WERI-Rb-1 (cell line): ENCODE data around the gene SAP30L.

Experiments used
- DNase-seq: peaks from one replicate; pipeline ENCODE4 v3.0.0-alpha.2; 2020
- H3K27ac ChIP-seq: fragments of 250-450 bp; sonication (Bioruptor Pico); 2 replicates; pipeline ENCODE4 v1.5.1; 2020; ENCODE audit warnings: mild to moderate bottlenecking, moderate library complexity
- H3K27me3 ChIP-seq: fragments of 250-450 bp; sonication (Bioruptor Pico); 2 replicates; pipeline ENCODE4 v1.5.1; 2021; ENCODE audit warnings: mild to moderate bottlenecking, low read depth, moderate library complexity; ENCODE audit not compliant: insufficient read depth, severe bottlenecking
- H3K36me3 ChIP-seq: fragments of 250-450 bp; sonication (Bioruptor Pico); 2 replicates; pipeline ENCODE4 v1.5.1; 2020; ENCODE audit warnings: mild to moderate bottlenecking, moderate library complexity
- H3K4me3 ChIP-seq: 2 replicates; pipeline ENCODE4 v1.5.1; 2011; ENCODE audit warnings: low read depth, mild to moderate bottlenecking, control low read depth, low read length
- H3K9me3 ChIP-seq: fragments of 250-450 bp; sonication (Bioruptor Pico); 2 replicates; pipeline ENCODE4 v1.5.1; 2021; ENCODE audit warnings: mild to moderate bottlenecking, moderate library complexity; ENCODE audit not compliant: severe bottlenecking
- CTCF ChIP-seq: IDR thresholded peaks from 2 replicates; pipeline ENCODE4 v1.5.1; 2011; ENCODE audit warnings: low read depth, mild to moderate bottlenecking, control low read depth, inconsistent platforms, low read length

The SAP30L gene

GRCh38 chr5:154446195-154447088 is 645 bp downstream of the SAP30L start:
- Histone ChIP-seq H3K27me3 (no peaks in the 10 kb centered on the region), H3K27ac (peak overlapping the region; percentile 65), H3K9me3 (no peaks in the 10 kb centered on the region), H3K36me3 (peaks cover 11% of the 10 kb centered on the region), H3K4me3 (peak overlapping the region; percentile 80)
- no peak for TF ChIP-seq CTCF
- DNase-seq: peak; percentile 40

DNA sequence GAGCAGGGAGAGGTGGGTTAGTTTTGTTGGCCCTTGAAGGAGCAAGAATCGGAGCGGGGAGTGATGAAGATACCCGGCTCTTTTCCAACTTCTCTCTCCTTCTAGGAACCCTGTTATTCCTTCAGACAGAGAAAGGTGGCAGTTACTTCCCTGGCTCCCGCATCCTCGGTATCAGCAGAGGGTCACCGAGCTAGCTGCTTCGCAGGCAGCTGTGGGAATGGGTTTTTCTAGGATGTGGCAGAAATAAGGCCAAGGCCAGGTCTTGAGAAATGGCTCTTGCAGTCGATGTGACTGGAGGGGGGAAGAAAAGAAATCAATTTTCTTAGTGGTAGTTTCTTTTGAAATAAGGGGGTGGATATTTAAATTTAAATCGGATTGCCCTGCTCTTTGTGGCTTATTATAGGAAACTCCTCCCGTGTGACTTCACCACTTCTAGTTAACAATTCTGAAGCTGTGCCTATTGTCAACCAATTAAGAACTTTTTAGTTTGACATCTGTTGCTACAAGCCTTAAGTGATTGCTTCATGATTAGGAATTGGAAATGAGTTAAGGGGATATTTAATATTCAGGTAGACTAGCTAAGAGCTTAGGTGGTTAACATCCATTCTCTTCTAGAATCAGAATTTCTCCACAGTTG is 1.4 kb downstream of the SAP30L start:
- DNase-seq: peak; percentile 22
- Histone ChIP-seq H3K27ac (no peak overlapping the region), H3K36me3 (peaks cover 7% of the 10 kb centered on the region), H3K27me3 (no peaks in the 10 kb centered on the region), H3K4me3 (peak overlapping the region; percentile 80), H3K9me3 (no peaks in the 10 kb centered on the region)
- TF ChIP-seq CTCF: no peak

DNA sequence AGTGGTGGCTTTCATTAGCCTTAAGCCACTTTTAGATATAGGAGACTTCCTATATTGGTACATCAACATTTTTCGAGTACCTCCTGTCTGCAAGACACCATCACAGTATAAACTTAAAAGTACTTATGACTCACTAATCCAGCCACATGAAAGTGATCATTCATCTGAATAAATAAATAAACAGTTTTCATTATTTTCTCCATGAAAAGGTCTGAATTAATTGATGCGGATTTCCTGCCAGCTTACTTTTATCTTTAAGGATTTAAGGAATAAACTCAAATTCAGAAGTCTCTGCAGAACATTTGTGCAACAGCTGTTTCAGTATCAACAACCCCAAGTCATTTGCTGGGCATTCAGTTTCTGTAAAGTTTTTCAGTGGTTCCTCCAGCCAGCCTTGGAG is 4.0 kb downstream of the SAP30L start:
- TF ChIP-seq CTCF: no peak
- no peak for DNase-seq
- no peak overlapping the region for H3K27ac ChIP-seq
- H3K36me3 ChIP-seq: peaks cover 19% of the 10 kb centered on the region
- no peaks in the 10 kb centered on the region for H3K27me3 ChIP-seq
- no peak overlapping the region for H3K4me3 ChIP-seq
- no peaks in the 10 kb centered on the region for H3K9me3 ChIP-seq

GRCh38 chr5:154451957-154452356 is 6.2 kb downstream of the SAP30L start:
- no peak for DNase-seq
- H3K36me3 ChIP-seq: peaks cover 32% of the 10 kb centered on the region
- H3K27me3 ChIP-seq: no peaks in the 10 kb centered on the region
- H3K4me3 ChIP-seq: no peak overlapping the region
- H3K9me3 ChIP-seq: no peaks in the 10 kb centered on the region
- TF ChIP-seq CTCF: no peak
- no peak overlapping the region for H3K27ac ChIP-seq

DNA sequence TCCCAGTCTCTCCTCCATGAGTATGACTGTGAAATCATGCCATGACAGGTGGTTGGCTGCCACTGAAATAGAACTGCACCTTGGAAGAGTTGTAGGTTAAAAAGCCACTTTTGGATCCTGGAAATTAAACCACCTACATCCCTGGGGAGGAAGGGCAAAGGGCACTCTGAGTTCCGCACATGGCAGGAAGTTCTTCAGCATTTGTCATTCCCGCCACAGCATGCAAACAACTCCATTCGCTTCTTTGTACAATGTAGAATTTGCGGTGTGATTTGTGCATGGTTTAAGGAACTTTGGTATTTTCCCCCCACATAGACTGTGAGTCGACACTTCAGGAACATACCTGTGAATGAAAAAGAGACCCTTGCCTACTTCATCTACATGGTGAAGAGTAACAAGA is 9.8 kb downstream of the SAP30L start:
- Histone ChIP-seq H3K27me3 (no peaks in the 10 kb centered on the region), H3K36me3 (peaks cover 29% of the 10 kb centered on the region), H3K9me3 (no peaks in the 10 kb centered on the region), H3K27ac (no peak overlapping the region), H3K4me3 (no peak overlapping the region)
- DNase-seq: no peak
- TF ChIP-seq CTCF: no peak
